ENCODE results near the gene SPNS3. TPM values are rescaled to one million over a fixed set of nuclear protein-coding genes. Genes with fewer than 3 reads are reported as not detected.
A peak's percentile ranks its signal among the peaks of the same experiment; 100 is the strongest.

Gene SPNS3
- total RNA-seq, 1 experiment from 2014 or later: 15.9 TPM

DNA sequence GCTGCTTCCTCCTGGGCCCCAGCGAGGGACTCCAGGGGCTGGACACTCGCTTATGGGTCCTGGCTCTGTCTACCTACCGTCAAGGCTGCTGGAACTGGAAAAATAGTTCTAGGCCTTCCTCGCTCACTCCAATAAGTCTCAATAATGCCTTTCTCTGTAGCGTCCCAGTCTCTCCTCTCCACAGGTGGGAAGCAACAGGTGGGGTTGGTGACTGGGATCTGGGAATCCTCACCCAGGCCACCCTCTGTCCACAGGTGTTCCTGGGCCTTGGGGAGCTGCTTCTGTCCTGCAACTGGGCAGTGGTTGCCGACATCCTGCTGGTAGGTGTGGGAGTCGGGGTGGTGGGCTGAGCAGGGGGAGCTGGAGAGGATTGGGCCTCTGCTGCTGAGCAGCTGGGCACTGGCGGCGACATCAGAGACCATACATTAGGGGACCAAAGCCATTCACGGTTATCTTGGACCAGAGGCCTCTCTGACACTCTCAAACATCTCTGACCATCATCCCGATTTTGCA is 44.6 kb downstream of the SPNS3 start:
- no peaks in the 10 kb centered on the region for H3K36me3 ChIP-seq (ENCODE audit: low read depth)
- CTCF ChIA-PET: no interaction called here
- no peak overlapping the region for H3K4me3 ChIP-seq
- peaks cover 61% of the 10 kb centered on the region for H3F3A ChIP-seq (ENCODE audit: insufficient read depth, low read depth)
- H2AFZ ChIP-seq: no peak overlapping the region
- TF ChIP-seq EZH2 (IDR thresholded peaks at IDR 0.05; ENCODE audit: low read depth): no peak
- TF ChIP-seq, protein P1, sequence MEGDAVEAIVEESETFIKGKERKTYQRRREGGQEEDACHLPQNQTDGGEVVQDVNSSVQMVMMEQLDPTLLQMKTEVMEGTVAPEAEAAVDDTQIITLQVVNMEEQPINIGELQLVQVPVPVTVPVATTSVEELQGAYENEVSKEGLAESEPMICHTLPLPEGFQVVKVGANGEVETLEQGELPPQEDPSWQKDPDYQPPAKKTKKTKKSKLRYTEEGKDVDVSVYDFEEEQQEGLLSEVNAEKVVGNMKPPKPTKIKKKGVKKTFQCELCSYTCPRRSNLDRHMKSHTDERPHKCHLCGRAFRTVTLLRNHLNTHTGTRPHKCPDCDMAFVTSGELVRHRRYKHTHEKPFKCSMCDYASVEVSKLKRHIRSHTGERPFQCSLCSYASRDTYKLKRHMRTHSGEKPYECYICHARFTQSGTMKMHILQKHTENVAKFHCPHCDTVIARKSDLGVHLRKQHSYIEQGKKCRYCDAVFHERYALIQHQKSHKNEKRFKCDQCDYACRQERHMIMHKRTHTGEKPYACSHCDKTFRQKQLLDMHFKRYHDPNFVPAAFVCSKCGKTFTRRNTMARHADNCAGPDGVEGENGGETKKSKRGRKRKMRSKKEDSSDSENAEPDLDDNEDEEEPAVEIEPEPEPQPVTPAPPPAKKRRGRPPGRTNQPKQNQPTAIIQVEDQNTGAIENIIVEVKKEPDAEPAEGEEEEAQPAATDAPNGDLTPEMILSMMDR (conservative IDR thresholded peaks at IDR 0.05): no peak
- peak overlapping the region; percentile 93 for H3K27ac ChIP-seq
- BruUV-seq (replicated peaks): no TSS peak
- no peaks in the 10 kb centered on the region for H4K20me1 ChIP-seq (ENCODE audit: insufficient read depth)
- peak overlapping the region; percentile 20; the same call in 1 of the 2 replicates for H3K4me2 ChIP-seq
- peaks cover 20% of the 10 kb centered on the region for H3K79me2 ChIP-seq (ENCODE audit: low read depth)
- POLR2A ChIA-PET (ENCODE audit: unreplicated experiment): interaction anchor here (0.8 kb wide), 1 partner anchor 22 kb away, joined by 4 read pairs; no protein-coding TSS in a partner anchor
- no peaks in the 10 kb centered on the region for H3K27me3 ChIP-seq (ENCODE audit: insufficient read depth, low read depth)
- H3K9me2 ChIP-seq (ENCODE audit: insufficient read depth): no peaks in the 10 kb centered on the region
- intact Hi-C loops (cut with micrococcal nuclease; ENCODE audit: unreplicated experiment): no loop called here
- peaks cover 87% of the 10 kb centered on the region for H3K4me1 ChIP-seq (replicated peaks; ENCODE audit: insufficient read depth)
- no peaks in the 10 kb centered on the region for H3K9me3 ChIP-seq (ENCODE audit: insufficient read depth, low read depth)
- DNase-seq: no peak

DNA sequence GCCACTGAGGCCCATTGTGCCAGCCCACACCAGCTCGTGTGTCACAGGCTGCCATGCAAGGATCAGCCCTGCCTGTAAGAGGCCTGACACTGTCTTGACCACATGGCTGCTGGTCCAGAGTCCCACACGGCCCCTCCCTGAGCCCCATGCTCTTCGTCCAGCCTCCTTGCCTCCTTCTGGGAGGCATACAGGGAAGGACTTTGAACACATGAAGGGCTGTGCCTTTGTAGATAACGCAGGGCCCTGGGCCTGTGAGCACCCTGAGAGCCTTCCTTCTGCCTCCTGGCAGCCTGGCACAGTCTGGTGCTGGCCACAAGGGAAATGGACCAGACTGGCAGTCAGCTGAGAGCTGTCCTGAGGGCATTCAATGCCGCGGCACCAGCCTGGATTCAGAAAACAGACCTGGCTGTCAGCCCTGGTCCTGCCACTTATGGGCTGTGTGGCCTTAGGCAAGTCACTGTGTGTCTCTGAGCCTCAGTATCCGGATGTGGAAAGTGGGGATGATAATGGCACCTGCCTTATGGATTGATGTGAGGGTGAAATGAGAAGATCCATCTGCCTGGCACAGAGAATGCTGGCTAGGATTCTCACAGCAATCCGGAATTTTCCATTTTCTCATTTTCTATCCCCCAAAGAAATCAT is 45.7 kb downstream of the SPNS3 start:
- Histone ChIP-seq H3F3A (ENCODE audit: insufficient read depth, low read depth) (peaks cover 70% of the 10 kb centered on the region), H3K4me1 (replicated peaks; ENCODE audit: insufficient read depth) (peaks cover 94% of the 10 kb centered on the region), H3K4me2 (peak overlapping the region; percentile 7; the same call in 1 of the 2 replicates), H2AFZ (no peak overlapping the region), H3K27me3 (ENCODE audit: insufficient read depth, low read depth) (no peaks in the 10 kb centered on the region), H3K9me2 (ENCODE audit: insufficient read depth) (no peaks in the 10 kb centered on the region), H3K4me3 (no peak overlapping the region), H3K27ac (0 out of 2 replicates have a peak overlapping the region, but pooled peaks have one; percentile 1), H3K36me3 (ENCODE audit: low read depth) (no peaks in the 10 kb centered on the region), H3K79me2 (ENCODE audit: low read depth) (peaks cover 20% of the 10 kb centered on the region), H4K20me1 (ENCODE audit: insufficient read depth) (no peaks in the 10 kb centered on the region), H3K9me3 (ENCODE audit: insufficient read depth, low read depth) (no peaks in the 10 kb centered on the region)
- intact Hi-C loops (cut with micrococcal nuclease; ENCODE audit: unreplicated experiment): no loop called here
- TF ChIP-seq, protein P1 (conservative IDR thresholded peaks at IDR 0.05): no peak
- no peak for TF ChIP-seq EZH2 (IDR thresholded peaks at IDR 0.05; ENCODE audit: low read depth)
- POLR2A ChIA-PET (ENCODE audit: unreplicated experiment): no interaction called here
- CTCF ChIA-PET: no interaction called here
- no TSS peak for BruUV-seq (replicated peaks)
- no peak for DNase-seq

DNA sequence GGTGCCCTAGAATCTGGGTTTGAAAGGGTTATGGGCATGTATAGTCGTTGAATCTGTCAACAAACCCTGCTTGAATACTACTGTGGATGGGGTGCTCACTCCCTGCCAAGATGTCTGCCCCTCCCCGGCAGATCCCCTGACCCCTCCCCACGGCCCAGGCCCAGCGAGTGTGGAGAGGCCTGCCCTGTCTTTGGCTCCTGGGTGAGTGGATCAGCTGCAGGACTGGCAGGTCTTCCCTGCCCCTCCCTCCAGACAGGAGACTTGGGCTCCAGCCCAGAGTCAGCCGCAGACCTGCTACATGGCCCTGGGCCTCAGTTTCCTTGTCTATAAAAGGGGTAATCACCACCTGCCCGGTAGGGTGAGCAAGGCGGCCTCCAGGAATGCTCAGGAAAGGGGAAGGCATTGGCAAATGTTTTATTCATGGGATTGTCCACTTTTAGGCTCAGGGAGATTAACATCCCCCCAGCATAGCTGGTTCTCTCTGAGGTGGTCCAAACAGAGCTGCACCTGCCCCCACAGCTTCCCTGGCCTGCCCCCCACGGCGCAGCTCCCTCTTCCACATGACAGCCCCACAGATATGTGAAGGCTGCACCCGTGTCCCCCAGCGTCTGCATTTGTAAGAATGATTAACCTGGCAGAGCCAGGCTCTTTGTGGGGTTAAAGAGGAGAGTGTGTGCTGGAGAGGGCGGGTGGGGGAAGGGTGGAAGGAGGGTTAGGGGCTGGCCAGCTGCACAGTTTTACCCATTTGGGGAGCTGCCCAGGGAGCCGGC is 46.4 kb downstream of the SPNS3 start:
- H3F3A ChIP-seq (ENCODE audit: insufficient read depth, low read depth): peaks cover 74% of the 10 kb centered on the region
- H3K9me2 ChIP-seq (ENCODE audit: insufficient read depth): no peaks in the 10 kb centered on the region
- 0 out of 2 replicates have a peak overlapping the region, but pooled peaks have one; percentile 1 for H3K27ac ChIP-seq
- no peaks in the 10 kb centered on the region for H3K36me3 ChIP-seq (ENCODE audit: low read depth)
- POLR2A ChIA-PET (ENCODE audit: unreplicated experiment): interaction anchor here (0.6 kb wide), 1 partner anchor 20 kb away, joined by 3 read pairs; no protein-coding TSS in a partner anchor
- no peaks in the 10 kb centered on the region for H4K20me1 ChIP-seq (ENCODE audit: insufficient read depth)
- TF ChIP-seq, protein P1 (conservative IDR thresholded peaks at IDR 0.05): no peak
- no peak for TF ChIP-seq EZH2 (IDR thresholded peaks at IDR 0.05; ENCODE audit: low read depth)
- H3K4me3 ChIP-seq: no peak overlapping the region
- H3K4me1 ChIP-seq (replicated peaks; ENCODE audit: insufficient read depth): peaks cover 94% of the 10 kb centered on the region
- DNase-seq: no peak
- H2AFZ ChIP-seq: no peak overlapping the region
- no peaks in the 10 kb centered on the region for H3K27me3 ChIP-seq (ENCODE audit: insufficient read depth, low read depth)
- peaks cover 20% of the 10 kb centered on the region for H3K79me2 ChIP-seq (ENCODE audit: low read depth)
- intact Hi-C loops (cut with micrococcal nuclease; ENCODE audit: unreplicated experiment): no loop called here
- no peaks in the 10 kb centered on the region for H3K9me3 ChIP-seq (ENCODE audit: insufficient read depth, low read depth)
- H3K4me2 ChIP-seq: peak overlapping the region; percentile 7; the same call in 1 of the 2 replicates
- no TSS peak for BruUV-seq (replicated peaks)
- CTCF ChIA-PET: no interaction called here
